Ovary (tissue), 9 donors: ENCODE results near the gene PWP1. TPM values are rescaled to one million over a fixed set of nuclear protein-coding genes. Genes with fewer than 3 reads are reported as not detected.

Source experiments
- DNase-seq, 5 donors: peaks; one replicate each; pipeline ENCODE4 v3.0.0-alpha.2; 2019 to 2020
- H3K27ac ChIP-seq, 2 donors: fragments of 200-600 bp; one replicate each; pipeline versions ENCODE4 v1.5.1 to v1.8.0; 2019 to 2022
- H3K27me3 ChIP-seq: fragments of 200-600 bp; one replicate; pipeline ENCODE4 v1.8.0; 2022
- H3K36me3 ChIP-seq: fragments of 200-600 bp; sonication (generic); one replicate; pipeline ENCODE4 v1.5.1; 2019
- H3K4me1 ChIP-seq: one replicate; pipeline ENCODE4 v1.8.1; 2013; ENCODE audit warnings: mild to moderate bottlenecking, moderate library complexity; ENCODE audit not compliant: insufficient read depth
- H3K4me3 ChIP-seq: fragments of 200-600 bp; sonication (generic); one replicate; pipeline ENCODE4 v1.5.1; 2017
- H3K9me3 ChIP-seq, 2 donors: fragments of 200-600 bp in 1 of 2; sonication (generic) in 1 of 2; one replicate each; pipeline versions ENCODE4 v1.5.1 to v1.8.1; 2013 to 2019; ENCODE audit warnings: mild to moderate bottlenecking in 1 of 2, moderate library complexity in 1 of 2
- EP300 ChIP-seq: sonication (generic); formaldehyde crosslinking; IDR thresholded peaks from one replicate; pipeline ENCODE4 v1.6.1; 2017; ENCODE audit warnings: antibody characterized with exemption
- POLR2A ChIP-seq: fragments of 450-650 bp; IDR thresholded peaks from one replicate; pipeline ENCODE4 v1.6.1; 2017; ENCODE audit warnings: antibody characterized with exemption, mild to moderate bottlenecking, moderate library complexity
- WGBS, 3 donors: extraction: QIAGEN DNeasy Blood & Tissue Kit in 1 of 3; methylation state at CpG; one replicate each; pipeline versions ENCODE4 v1.1.5 to v1.1.7; 2013 to 2017; 5-methylcytosine and 5-hydroxymethylcytosine counted together
- intact Hi-C, 4 donors: fragments of 100-400 bp; cut with DNase I; formaldehyde crosslinking; loops; one replicate each; pipeline versions ENCODE4 v1.11.0 to v1.15.1; 2022 to 2023
- polyA plus RNA-seq, 2 donors: library from polyadenylated mRNA; stranded (reverse); fragments of 200-250 nt in 1 of 2; fragments of 350-450 nt in 1 of 2; fragmentation: Illumina TruSeq in 1 of 2; extraction: RNeasy Lipid Tissue Mini Kit (QIAGEN cat#74804) in 1 of 2; gene quantifications; one replicate each; pipeline ENCODE4 v1.2.3, GENCODE V29; 2013 to 2014
- total RNA-seq, 7 donors: library from RNA; depleted of rRNA in 2 of 7; stranded (reverse); fragments of >200 nt in 2 of 7; fragmentation: NEBNext Ultra II Directional in 3 of 7; extraction: Animal tissue kit (Norgen Biotek cat#: 25700) in 3 of 7; gene quantifications; one replicate each; pipeline versions ENCODE4 v1.1.0 to v1.2.4, GENCODE V29; 2016 to 2023
- TF ChIP-seq, protein P1 (sequence below), 3 donors: fragments of 450-650 bp in 2 of 3; fragments of 200-600 bp in 1 of 3; IDR thresholded peaks; one replicate each; pipeline versions ENCODE4 v1.5.1 to v1.8.0; 2016 to 2022; ENCODE audit warnings: antibody characterized with exemption in 3 of 3, mild to moderate bottlenecking in 1 of 3
- donor health status: DM: no; HTN: no; CAD: no; lungs with moderate emphysema.
- donor health status: DM: no; HTN: no; CAD: no.
- donor health status: Bipolar disorder and iron deficiency.
- donor health status: DM: yes; HTN: yes; CAD: no.
- donor health status: DM: no; HTN: no; CAD: no.
- donor health status: DM: yes; HTN: yes; CAD: no.

PWP1 gene
- total and polyA plus RNA-seq, 9 donors = 30.1 to 86.7 (median 34.4) TPM

DNA sequence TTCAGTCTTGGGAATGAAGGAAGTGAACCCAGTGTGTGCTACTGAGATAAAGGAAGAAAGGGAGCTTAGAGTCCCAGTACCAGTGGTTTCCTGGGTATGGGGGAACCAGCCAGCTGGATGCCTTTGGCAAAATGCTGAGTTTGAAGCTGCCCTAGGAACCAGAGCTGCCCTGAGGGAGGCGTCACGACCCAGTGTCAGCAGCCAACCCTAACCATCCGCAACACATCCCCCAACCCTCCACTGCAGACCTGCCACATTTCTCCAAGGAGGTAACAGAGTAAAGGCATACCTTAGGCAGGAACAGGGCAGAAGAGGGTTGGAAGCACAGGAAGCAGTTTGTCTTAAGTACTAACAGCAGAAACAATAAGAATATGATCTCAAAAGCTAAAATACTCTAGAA, 46.8 kb downstream of the PWP1 start:
- Histone ChIP-seq H3K9me3 (no peaks in the 10 kb centered on the region), H3K27ac (no peak overlapping the region), H3K27me3 (no peaks in the 10 kb centered on the region), H3K4me3 (no peak overlapping the region), H3K4me1 (no peaks in the 10 kb centered on the region), H3K36me3 (no peaks in the 10 kb centered on the region)
- DNase-seq = no peak
- intact Hi-C loops = no loop called here
- TF ChIP-seq POLR2A (no peak), EP300 (no peak)
- TF ChIP-seq, protein P1, sequence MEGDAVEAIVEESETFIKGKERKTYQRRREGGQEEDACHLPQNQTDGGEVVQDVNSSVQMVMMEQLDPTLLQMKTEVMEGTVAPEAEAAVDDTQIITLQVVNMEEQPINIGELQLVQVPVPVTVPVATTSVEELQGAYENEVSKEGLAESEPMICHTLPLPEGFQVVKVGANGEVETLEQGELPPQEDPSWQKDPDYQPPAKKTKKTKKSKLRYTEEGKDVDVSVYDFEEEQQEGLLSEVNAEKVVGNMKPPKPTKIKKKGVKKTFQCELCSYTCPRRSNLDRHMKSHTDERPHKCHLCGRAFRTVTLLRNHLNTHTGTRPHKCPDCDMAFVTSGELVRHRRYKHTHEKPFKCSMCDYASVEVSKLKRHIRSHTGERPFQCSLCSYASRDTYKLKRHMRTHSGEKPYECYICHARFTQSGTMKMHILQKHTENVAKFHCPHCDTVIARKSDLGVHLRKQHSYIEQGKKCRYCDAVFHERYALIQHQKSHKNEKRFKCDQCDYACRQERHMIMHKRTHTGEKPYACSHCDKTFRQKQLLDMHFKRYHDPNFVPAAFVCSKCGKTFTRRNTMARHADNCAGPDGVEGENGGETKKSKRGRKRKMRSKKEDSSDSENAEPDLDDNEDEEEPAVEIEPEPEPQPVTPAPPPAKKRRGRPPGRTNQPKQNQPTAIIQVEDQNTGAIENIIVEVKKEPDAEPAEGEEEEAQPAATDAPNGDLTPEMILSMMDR (IDR thresholded peaks at IDR 0.05) = no peak
- 77 to 83% (median 79%) methylated on average over 3 of the region's 3 CpGs for WGBS, 3 donors

DNA sequence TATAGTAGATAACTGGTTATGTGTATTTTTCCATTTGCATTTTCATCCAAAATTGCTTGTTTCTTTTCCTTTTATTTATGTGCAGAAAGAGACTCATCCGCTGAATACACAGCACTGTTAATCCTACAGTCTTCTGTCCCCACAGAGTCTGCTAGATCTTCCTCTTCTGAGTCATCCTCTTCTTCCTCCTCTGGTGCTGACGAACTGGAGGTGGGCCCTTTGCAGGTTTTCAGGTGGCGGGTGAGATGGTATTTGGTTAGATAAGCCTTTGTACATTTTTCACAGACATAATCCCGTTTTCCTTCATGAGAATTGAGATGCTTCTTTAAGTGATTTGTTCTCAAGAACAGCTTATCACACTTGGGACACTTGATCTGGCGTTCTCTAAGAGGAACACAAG, 48.5 kb downstream of the PWP1 start:
- no peak for DNase-seq
- Histone ChIP-seq H3K27me3 (no peaks in the 10 kb centered on the region), H3K4me1 (no peaks in the 10 kb centered on the region), H3K27ac (no peak overlapping the region), H3K9me3 (no peaks in the 10 kb centered on the region), H3K4me3 (no peak overlapping the region), H3K36me3 (no peaks in the 10 kb centered on the region)
- TF ChIP-seq, protein P1 (IDR thresholded peaks at IDR 0.05) = no peak
- TF ChIP-seq POLR2A (no peak), EP300 (no peak)
- 87 to 89% (median 89%) methylated on average over 5 of the region's 5 CpGs for WGBS, 3 donors
- intact Hi-C loops = no loop called here

DNA sequence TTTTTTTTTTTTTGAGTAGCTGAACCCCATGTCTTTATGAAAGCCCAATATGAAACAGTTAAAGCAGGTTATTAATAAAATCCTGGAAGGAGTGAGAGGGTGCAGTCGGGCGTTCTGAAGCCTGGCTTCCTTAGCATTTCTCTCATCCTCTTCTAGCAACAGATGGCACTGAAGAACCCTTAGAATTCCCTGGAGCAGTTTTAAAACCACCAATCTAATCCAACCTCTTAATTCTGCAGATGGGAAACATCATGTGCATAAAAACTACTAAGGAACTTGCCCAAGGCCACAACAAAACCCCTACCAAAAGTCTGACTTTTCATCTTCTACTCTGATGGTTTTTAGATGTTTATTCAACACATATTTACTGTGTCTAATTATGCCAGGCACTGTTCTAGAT, 50.2 kb downstream of the PWP1 start:
- no peak for TF ChIP-seq POLR2A
- TF ChIP-seq EP300 = no peak
- TF ChIP-seq, protein P1 (IDR thresholded peaks at IDR 0.05) = no peak

DNA sequence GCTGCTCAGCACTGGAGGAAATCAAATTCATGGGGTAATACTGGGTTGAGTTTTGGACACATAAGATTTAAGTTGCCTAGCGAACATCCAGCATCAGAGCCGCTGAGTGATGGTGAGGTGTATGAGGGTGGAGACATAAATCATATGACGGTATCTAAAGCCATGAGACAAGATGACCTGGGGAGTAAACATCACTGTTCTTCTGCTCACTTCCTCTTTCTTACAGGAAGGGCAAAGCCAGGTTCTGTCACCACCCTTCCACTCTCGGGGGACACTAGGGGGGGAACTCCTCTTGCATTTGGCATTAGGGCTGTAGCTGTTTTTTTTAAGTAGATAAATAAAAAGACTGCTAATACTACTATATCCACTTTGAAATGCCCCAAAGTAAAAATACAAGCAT, 51.3 kb downstream of the PWP1 start:
- WGBS, 3 donors = 91 to 96% (median 93%) methylated on average over 4 of the region's 4 CpGs
- H3K9me3 ChIP-seq = no peaks in the 10 kb centered on the region
- TF ChIP-seq EP300 (no peak), POLR2A (no peak)
- H3K36me3 ChIP-seq = no peaks in the 10 kb centered on the region
- no peaks in the 10 kb centered on the region for H3K27me3 ChIP-seq
- intact Hi-C loops = no loop called here
- H3K27ac ChIP-seq = no peak overlapping the region
- DNase-seq = no peak
- H3K4me1 ChIP-seq = no peaks in the 10 kb centered on the region
- no peak overlapping the region for H3K4me3 ChIP-seq

More for the DNA sequence above, 50.2 kb downstream of the PWP1 start:
- 78 to 92% (median 80%) methylated on average over 2 of the region's 2 CpGs for WGBS, 3 donors
- H3K27me3 ChIP-seq = no peaks in the 10 kb centered on the region
- H3K4me1 ChIP-seq = no peaks in the 10 kb centered on the region
- H3K27ac ChIP-seq = no peak overlapping the region
- DNase-seq = no peak
- intact Hi-C loops = no loop called here
- H3K36me3 ChIP-seq = no peaks in the 10 kb centered on the region
- H3K9me3 ChIP-seq = no peaks in the 10 kb centered on the region
- no peak overlapping the region for H3K4me3 ChIP-seq

DNA sequence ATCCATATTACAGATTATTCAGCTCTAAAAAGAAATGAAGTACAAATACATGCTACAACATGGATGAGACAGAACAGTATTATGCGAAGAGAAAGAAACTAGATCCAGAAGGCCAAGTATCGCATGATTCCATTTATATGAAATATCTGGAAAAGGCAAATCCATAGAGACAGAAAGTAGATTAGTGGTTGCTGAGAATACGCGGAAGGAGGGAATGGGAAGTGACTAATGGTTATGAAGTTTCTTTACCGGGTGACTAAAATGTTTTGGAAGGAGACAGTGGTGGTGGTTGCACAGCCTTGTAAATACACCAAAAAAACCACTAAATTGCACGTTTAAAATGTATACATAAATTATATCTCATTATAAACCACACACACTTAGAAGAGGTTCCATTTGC, 62.9 kb downstream of the PWP1 start:
- no peak overlapping the region for H3K4me3 ChIP-seq
- H3K4me1 ChIP-seq = peaks cover 7% of the 10 kb centered on the region
- DNase-seq = no peak
- no peaks in the 10 kb centered on the region for H3K9me3 ChIP-seq
- intact Hi-C loops = no loop called here
- H3K36me3 ChIP-seq = no peaks in the 10 kb centered on the region
- H3K27ac ChIP-seq = no peak overlapping the region
- 74 to 75% (median 75%) methylated on average over 6 of the region's 6 CpGs for WGBS, 3 donors
- H3K27me3 ChIP-seq = no peaks in the 10 kb centered on the region
- TF ChIP-seq, protein P1 (IDR thresholded peaks at IDR 0.05) = no peak
- TF ChIP-seq POLR2A (no peak), EP300 (no peak)
